Superior temporal gyrus (tissue), 1 donor: ENCODE measurements around the gene DNMT1.
"Not testable (repeated sequence)": the region's sequence is repeated elsewhere in the genome, so short reads cannot be mapped to it uniquely, and the experiment has no call there.

ENCODE experiments used
- DNase-seq: peaks from one replicate; pipeline ENCODE4 v3.0.0-alpha.2; 2016; ENCODE audit errors: extremely low spot score

Gene DNMT1

GRCh38 chr19:10222201-10222890 lies 27.6 kb upstream of the DNMT1 start:
- DNase-seq = no peak

GRCh38 chr19:10220695-10221094 lies 25.9 kb upstream of the DNMT1 start:
- DNase-seq = no peak

- no peak for DNase-seq
Observed at GRCh38 chr19:10219678-10220077, 24.9 kb upstream of the DNMT1 start.

GRCh38 chr19:10217085-10217484 lies 22.3 kb upstream of the DNMT1 start:
- no peak for DNase-seq

GRCh38 chr19:10214784-10215183 lies 20.0 kb upstream of the DNMT1 start:
- DNase-seq = no peak

GRCh38 chr19:10211691-10212090 lies 16.9 kb upstream of the DNMT1 start:
- no peak for DNase-seq

GRCh38 chr19:10211061-10211460 lies 16.3 kb upstream of the DNMT1 start:
- peak; percentile 18 for DNase-seq

- DNase-seq = peak; percentile 43
Observed at GRCh38 chr19:10209315-10209714, 14.6 kb upstream of the DNMT1 start.

- DNase-seq = no peak
Observed at GRCh38 chr19:10207026-10207425, 12.3 kb upstream of the DNMT1 start.

- no peak for DNase-seq
Observed at GRCh38 chr19:10206226-10206885, 11.6 kb upstream of the DNMT1 start.

GRCh38 chr19:10205636-10206035 lies 10.9 kb upstream of the DNMT1 start:
- no peak for DNase-seq

- no peak for DNase-seq
Observed at GRCh38 chr19:10203686-10204085, 8.9 kb upstream of the DNMT1 start.

- no peak for DNase-seq
Observed at GRCh38 chr19:10201176-10201575, 6.4 kb upstream of the DNMT1 start.

GRCh38 chr19:10200101-10200500 lies 5.3 kb upstream of the DNMT1 start:
- DNase-seq = not testable (repeated sequence)

GRCh38 chr19:10198889-10199644 lies 4.3 kb upstream of the DNMT1 start:
- not testable (repeated sequence) for DNase-seq

- no peak for DNase-seq
Observed at GRCh38 chr19:10195199-10195519, 406 bp upstream of the DNMT1 start.

GRCh38 chr19:10193790-10194499 lies 808 bp downstream of the DNMT1 start:
- DNase-seq = no peak

- no peak for DNase-seq
Observed at GRCh38 chr19:10192922-10193321, 1.8 kb downstream of the DNMT1 start.

GRCh38 chr19:10191347-10191746 lies 3.4 kb downstream of the DNMT1 start:
- DNase-seq = no peak

GRCh38 chr19:10190026-10190425 lies 4.7 kb downstream of the DNMT1 start:
- no peak for DNase-seq

- DNase-seq = no peak
Observed at GRCh38 chr19:10189616-10190015, 5.1 kb downstream of the DNMT1 start.

- no peak for DNase-seq
Observed at GRCh38 chr19:10187315-10187714, 7.4 kb downstream of the DNMT1 start.
